ENCODE data around the gene GUCY1A1.

- TF ChIP-seq, protein P1, sequence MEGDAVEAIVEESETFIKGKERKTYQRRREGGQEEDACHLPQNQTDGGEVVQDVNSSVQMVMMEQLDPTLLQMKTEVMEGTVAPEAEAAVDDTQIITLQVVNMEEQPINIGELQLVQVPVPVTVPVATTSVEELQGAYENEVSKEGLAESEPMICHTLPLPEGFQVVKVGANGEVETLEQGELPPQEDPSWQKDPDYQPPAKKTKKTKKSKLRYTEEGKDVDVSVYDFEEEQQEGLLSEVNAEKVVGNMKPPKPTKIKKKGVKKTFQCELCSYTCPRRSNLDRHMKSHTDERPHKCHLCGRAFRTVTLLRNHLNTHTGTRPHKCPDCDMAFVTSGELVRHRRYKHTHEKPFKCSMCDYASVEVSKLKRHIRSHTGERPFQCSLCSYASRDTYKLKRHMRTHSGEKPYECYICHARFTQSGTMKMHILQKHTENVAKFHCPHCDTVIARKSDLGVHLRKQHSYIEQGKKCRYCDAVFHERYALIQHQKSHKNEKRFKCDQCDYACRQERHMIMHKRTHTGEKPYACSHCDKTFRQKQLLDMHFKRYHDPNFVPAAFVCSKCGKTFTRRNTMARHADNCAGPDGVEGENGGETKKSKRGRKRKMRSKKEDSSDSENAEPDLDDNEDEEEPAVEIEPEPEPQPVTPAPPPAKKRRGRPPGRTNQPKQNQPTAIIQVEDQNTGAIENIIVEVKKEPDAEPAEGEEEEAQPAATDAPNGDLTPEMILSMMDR (IDR thresholded peaks at IDR 0.05), result no peak
- no peak for TF ChIP-seq POLR2A (IDR thresholded peaks at IDR 0.05)
Measured at GRCh38 chr4:155707251-155707650, 40.6 kb downstream of the GUCY1A1 start.

Data from right lobe of liver (tissue), 4 donors.